Measurements from ENCODE around the gene KRTAP19-1. TPM values are rescaled to one million over a fixed set of nuclear protein-coding genes. Genes with fewer than 3 reads are reported as not detected.

Gene KRTAP19-1
- total RNA-seq, 1 experiment from 2014 or later = not detected

DNA sequence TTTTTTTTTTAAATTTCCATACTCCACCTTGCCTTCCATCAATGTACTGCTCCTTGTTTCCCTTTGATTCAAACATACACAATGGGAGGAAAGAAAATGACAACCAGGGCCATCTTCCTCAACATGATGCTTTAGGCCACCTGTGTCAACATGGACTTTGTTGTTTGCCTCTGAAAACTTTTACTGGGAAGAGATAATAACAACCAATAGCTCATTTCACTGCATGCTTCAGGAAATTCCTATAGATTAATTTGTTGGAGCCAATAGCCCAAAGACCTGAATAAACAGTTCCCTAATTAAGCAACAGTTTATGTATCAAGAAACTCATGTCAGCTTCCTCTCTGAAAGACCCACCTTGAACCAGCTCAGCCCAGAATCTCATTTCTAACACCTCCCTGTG, 36.9 kb downstream of the KRTAP19-1 start:
- DNase-seq (ENCODE audit: low read depth, low spot score) = no peak
- Histone ChIP-seq H3K4me3 (replicated peaks in 1 of 2; ENCODE audit: low read depth in 1 of 2, low read length in 2 of 2) (no peak overlapping the region), H3K9ac (ENCODE audit: low read length) (no peak overlapping the region), H3K36me3 (ENCODE audit: control insufficient read depth in 1 of 2, insufficient read depth in 2 of 2, low read length in 2 of 2) (no peaks in the 10 kb centered on the region), H3K27me3 (ENCODE audit: insufficient read depth, low read length) (no peaks in the 10 kb centered on the region), H2AFZ (ENCODE audit: low read depth, low read length, poor library complexity, severe bottlenecking) (no peak overlapping the region), H3K27ac (ENCODE audit: low read depth, low read length) (no peak overlapping the region), H4K20me1 (ENCODE audit: insufficient read depth) (no peaks in the 10 kb centered on the region), H3K4me1 (ENCODE audit: control insufficient read depth in 1 of 2, insufficient read depth in 2 of 2, low read length in 2 of 2) (no peaks in the 10 kb centered on the region), H3K79me2 (ENCODE audit: insufficient read depth, low read length) (no peaks in the 10 kb centered on the region), H3K9me3 (ENCODE audit: control insufficient read depth in 1 of 2, insufficient read depth in 1 of 2, low read depth in 1 of 2, low read length in 2 of 2) (peaks cover 21 to 22% of the 10 kb centered on the region in 2 experiments; a peak in 2 of 4 replicates), H3K4me2 (ENCODE audit: low read length) (no peak overlapping the region), H3K9me2 (ENCODE audit: insufficient read depth) (no peaks in the 10 kb centered on the region)
- no TSS peak for BruUV-seq (replicated peaks)
- CTCF ChIA-PET = no interaction called here
- RAD21 ChIA-PET (ENCODE audit: low non-redundant PET in 1 of 2, low total read pairs in 2 of 2, uncharacterized antibody in 2 of 2, unreplicated experiment in 2 of 2) = no interaction called here
- intact Hi-C loops (cut with micrococcal nuclease) = no loop called here
- POLR2A ChIA-PET = no interaction called here
- no peak for ATAC-seq
- TF ChIP-seq, protein P1, sequence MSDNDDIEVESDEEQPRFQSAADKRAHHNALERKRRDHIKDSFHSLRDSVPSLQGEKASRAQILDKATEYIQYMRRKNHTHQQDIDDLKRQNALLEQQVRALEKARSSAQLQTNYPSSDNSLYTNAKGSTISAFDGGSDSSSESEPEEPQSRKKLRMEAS (IDR thresholded peaks at IDR 0.05) = no peak
- no peak for TF ChIP-seq JUND (IDR thresholded peaks at IDR 0.05)

DNA sequence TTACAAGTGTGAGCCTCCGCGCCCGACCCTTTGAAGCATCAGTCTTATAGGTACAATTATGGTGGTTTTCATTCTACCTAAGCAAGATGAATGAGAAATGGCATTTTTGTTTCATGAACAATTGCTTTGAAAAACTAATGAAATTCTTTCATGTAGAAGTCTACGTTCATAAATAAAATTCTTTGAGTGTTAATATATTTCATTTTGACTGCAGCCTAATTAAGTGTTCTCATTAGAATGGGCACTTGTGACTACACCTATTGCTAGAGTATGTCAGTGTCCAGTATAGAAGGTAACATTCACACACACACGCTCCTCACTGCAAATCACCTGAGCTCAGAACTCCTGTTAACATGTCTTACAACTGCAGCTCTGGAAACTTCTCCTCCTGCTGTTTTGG, 40.2 kb downstream of the KRTAP19-1 start, which contains the start of gene KRTAP15-1:
Gene KRTAP15-1, plus strand, starts transcription at position 301 of the 400 bp plus-strand sequence. Its CDS starts 53 bp downstream, at position 354.
- Histone ChIP-seq H4K20me1 (ENCODE audit: insufficient read depth) (no peaks in the 10 kb centered on the region), H3K9ac (ENCODE audit: low read length) (no peak within 1 kb of the TSS), H3K79me2 (ENCODE audit: insufficient read depth, low read length) (no peaks in the 10 kb centered on the region), H3K4me2 (ENCODE audit: low read length) (no peak within 1 kb of the TSS), H3K4me1 (ENCODE audit: control insufficient read depth in 1 of 2, insufficient read depth in 2 of 2, low read length in 2 of 2) (no peaks in the 10 kb centered on the region), H2AFZ (ENCODE audit: low read depth, low read length, poor library complexity, severe bottlenecking) (no peak within 1 kb of the TSS), H3K36me3 (ENCODE audit: control insufficient read depth in 1 of 2, insufficient read depth in 2 of 2, low read length in 2 of 2) (no peaks in the 10 kb centered on the region), H3K4me3 (replicated peaks in 1 of 2; ENCODE audit: low read depth in 1 of 2, low read length in 2 of 2) (no peak within 1 kb of the TSS), H3K9me3 (ENCODE audit: control insufficient read depth in 1 of 2, insufficient read depth in 1 of 2, low read depth in 1 of 2, low read length in 2 of 2) (peaks cover 20 to 22% of the 10 kb centered on the region in 2 experiments; a peak in 2 of 4 replicates), H3K27ac (ENCODE audit: low read depth, low read length) (no peak within 1 kb of the TSS), H3K27me3 (ENCODE audit: insufficient read depth, low read length) (no peaks in the 10 kb centered on the region), H3K9me2 (ENCODE audit: insufficient read depth) (no peaks in the 10 kb centered on the region)
- RAD21 ChIA-PET (ENCODE audit: low non-redundant PET in 1 of 2, low total read pairs in 2 of 2, uncharacterized antibody in 2 of 2, unreplicated experiment in 2 of 2) = no interaction called here
- intact Hi-C loops (cut with micrococcal nuclease) = no loop called here
- TF ChIP-seq EGR1 (IDR thresholded peaks at IDR 0.05; ENCODE audit: low read depth) = no peak
- no peak for TF ChIP-seq POLR2AphosphoS5 (IDR thresholded peaks at IDR 0.05; ENCODE audit: low read depth, low read length)
- no peak for TF ChIP-seq ZFX (IDR thresholded peaks at IDR 0.05)
- no peak for TF ChIP-seq POLR2A (IDR thresholded peaks at IDR 0.05; ENCODE audit: borderline replicate concordance, extremely low read depth, insufficient read depth, insufficient read length)
- TF ChIP-seq SIN3A (IDR thresholded peaks at IDR 0.05; ENCODE audit: low read depth) = no peak
- no peak for TF ChIP-seq YY1 (IDR thresholded peaks at IDR 0.05; ENCODE audit: extremely low read depth, insufficient replicate concordance, low read depth, low read length)
- no peak for TF ChIP-seq EZH2 (IDR thresholded peaks at IDR 0.05)
- TF ChIP-seq, protein P2, sequence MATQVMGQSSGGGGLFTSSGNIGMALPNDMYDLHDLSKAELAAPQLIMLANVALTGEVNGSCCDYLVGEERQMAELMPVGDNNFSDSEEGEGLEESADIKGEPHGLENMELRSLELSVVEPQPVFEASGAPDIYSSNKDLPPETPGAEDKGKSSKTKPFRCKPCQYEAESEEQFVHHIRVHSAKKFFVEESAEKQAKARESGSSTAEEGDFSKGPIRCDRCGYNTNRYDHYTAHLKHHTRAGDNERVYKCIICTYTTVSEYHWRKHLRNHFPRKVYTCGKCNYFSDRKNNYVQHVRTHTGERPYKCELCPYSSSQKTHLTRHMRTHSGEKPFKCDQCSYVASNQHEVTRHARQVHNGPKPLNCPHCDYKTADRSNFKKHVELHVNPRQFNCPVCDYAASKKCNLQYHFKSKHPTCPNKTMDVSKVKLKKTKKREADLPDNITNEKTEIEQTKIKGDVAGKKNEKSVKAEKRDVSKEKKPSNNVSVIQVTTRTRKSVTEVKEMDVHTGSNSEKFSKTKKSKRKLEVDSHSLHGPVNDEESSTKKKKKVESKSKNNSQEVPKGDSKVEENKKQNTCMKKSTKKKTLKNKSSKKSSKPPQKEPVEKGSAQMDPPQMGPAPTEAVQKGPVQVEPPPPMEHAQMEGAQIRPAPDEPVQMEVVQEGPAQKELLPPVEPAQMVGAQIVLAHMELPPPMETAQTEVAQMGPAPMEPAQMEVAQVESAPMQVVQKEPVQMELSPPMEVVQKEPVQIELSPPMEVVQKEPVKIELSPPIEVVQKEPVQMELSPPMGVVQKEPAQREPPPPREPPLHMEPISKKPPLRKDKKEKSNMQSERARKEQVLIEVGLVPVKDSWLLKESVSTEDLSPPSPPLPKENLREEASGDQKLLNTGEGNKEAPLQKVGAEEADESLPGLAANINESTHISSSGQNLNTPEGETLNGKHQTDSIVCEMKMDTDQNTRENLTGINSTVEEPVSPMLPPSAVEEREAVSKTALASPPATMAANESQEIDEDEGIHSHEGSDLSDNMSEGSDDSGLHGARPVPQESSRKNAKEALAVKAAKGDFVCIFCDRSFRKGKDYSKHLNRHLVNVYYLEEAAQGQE (IDR thresholded peaks at IDR 0.05; ENCODE audit: low read depth) = no peak
- TF ChIP-seq, protein P3, sequence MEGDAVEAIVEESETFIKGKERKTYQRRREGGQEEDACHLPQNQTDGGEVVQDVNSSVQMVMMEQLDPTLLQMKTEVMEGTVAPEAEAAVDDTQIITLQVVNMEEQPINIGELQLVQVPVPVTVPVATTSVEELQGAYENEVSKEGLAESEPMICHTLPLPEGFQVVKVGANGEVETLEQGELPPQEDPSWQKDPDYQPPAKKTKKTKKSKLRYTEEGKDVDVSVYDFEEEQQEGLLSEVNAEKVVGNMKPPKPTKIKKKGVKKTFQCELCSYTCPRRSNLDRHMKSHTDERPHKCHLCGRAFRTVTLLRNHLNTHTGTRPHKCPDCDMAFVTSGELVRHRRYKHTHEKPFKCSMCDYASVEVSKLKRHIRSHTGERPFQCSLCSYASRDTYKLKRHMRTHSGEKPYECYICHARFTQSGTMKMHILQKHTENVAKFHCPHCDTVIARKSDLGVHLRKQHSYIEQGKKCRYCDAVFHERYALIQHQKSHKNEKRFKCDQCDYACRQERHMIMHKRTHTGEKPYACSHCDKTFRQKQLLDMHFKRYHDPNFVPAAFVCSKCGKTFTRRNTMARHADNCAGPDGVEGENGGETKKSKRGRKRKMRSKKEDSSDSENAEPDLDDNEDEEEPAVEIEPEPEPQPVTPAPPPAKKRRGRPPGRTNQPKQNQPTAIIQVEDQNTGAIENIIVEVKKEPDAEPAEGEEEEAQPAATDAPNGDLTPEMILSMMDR (IDR thresholded peaks at IDR 0.05 in 2 of 3, conservative IDR thresholded peaks at IDR 0.05 in 1 of 3; ENCODE audit: borderline replicate concordance in 1 of 3, insufficient read depth in 1 of 3, low read depth in 2 of 3, low read length in 2 of 3) = no peak
- TF ChIP-seq CEBPB (IDR thresholded peaks at IDR 0.05; ENCODE audit: low read depth) = no peak
- TF ChIP-seq ZNF274 (IDR thresholded peaks at IDR 0.05; ENCODE audit: low read depth, low read length) = no peak
- no peak for DNase-seq (ENCODE audit: low read depth, low spot score)
- CTCF ChIA-PET = no interaction called here
- no peak for ATAC-seq
- POLR2A ChIA-PET = no interaction called here
- no TSS peak for BruUV-seq (replicated peaks)

All from HCT116 (cell line).